ENCODE measurements around the gene CYP2W1. TPM values are rescaled to one million over a fixed set of nuclear protein-coding genes. Genes with fewer than 3 reads are reported as not detected.

CYP2W1 gene
- polyA plus RNA-seq, 1 donor (not counting 4 experiments of a cell fraction or from before 2014, with no cell fraction given), result 0.05 TPM

DNA sequence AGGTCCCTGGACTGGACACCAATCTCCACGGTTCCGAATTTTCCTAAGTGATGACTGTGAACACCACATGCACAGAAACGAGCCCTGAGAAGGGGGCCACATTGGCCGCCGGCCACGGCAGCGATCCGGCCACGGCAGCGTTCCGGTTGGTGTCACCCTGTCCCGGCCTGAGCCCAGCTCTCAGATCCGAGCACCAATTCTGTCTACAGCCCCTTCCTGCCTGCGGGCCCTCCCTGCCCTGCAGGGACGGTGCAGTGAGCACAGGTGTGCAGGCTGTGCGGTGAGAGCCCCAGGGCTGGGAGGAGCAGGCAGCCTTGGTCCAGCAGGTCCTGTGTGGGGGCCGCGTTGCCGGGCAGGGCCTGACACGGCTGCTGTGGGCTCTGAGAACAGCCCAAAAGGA lies 31.7 kb downstream of the CYP2W1 start:
- Histone ChIP-seq H3K4me1 (ENCODE audit: control insufficient read depth, extremely low read depth, insufficient read depth, low read length) (peaks cover 8% of the 10 kb centered on the region), H2AFZ (ENCODE audit: control insufficient read depth, low read length) (no peak overlapping the region), H3K4me2 (ENCODE audit: control insufficient read depth, extremely low read depth, insufficient read depth, low read depth, low read length) (no peak overlapping the region), H3K9me1 (ENCODE audit: control insufficient read depth, extremely low read depth, insufficient read depth, low read length) (no peaks in the 10 kb centered on the region), H3K27ac (ENCODE audit: control insufficient read depth, insufficient read depth, low read length) (no peak overlapping the region), H4K20me1 (ENCODE audit: control insufficient read depth, extremely low read depth, insufficient read depth, low read length) (peaks cover 14% of the 10 kb centered on the region), H3K4me3 (ENCODE audit: control insufficient read depth in 2 of 3, extremely low read depth in 1 of 3, insufficient read depth in 2 of 3, low read depth in 1 of 3, low read length in 3 of 3) (no peak overlapping the region), H3K79me2 (ENCODE audit: control insufficient read depth, insufficient read depth, low read length) (peaks cover 12% of the 10 kb centered on the region), H3K36me3 (ENCODE audit: control insufficient read depth in 2 of 2, extremely low read depth in 1 of 2, insufficient read depth in 2 of 2, low read length in 2 of 2) (no peaks in the 10 kb centered on the region), H3K27me3 (ENCODE audit: control insufficient read depth, extremely low read depth, insufficient read depth, low read length) (no peaks in the 10 kb centered on the region), H3K9me3 (ENCODE audit: control insufficient read depth, low read depth, low read length) (no peaks in the 10 kb centered on the region), H3K9ac (ENCODE audit: control insufficient read depth, extremely low read depth, insufficient read depth, low read length) (no peak overlapping the region)
- no peak for TF ChIP-seq EZH2 (IDR thresholded peaks at IDR 0.05; ENCODE audit: low read length)
- TF ChIP-seq, protein P1, sequence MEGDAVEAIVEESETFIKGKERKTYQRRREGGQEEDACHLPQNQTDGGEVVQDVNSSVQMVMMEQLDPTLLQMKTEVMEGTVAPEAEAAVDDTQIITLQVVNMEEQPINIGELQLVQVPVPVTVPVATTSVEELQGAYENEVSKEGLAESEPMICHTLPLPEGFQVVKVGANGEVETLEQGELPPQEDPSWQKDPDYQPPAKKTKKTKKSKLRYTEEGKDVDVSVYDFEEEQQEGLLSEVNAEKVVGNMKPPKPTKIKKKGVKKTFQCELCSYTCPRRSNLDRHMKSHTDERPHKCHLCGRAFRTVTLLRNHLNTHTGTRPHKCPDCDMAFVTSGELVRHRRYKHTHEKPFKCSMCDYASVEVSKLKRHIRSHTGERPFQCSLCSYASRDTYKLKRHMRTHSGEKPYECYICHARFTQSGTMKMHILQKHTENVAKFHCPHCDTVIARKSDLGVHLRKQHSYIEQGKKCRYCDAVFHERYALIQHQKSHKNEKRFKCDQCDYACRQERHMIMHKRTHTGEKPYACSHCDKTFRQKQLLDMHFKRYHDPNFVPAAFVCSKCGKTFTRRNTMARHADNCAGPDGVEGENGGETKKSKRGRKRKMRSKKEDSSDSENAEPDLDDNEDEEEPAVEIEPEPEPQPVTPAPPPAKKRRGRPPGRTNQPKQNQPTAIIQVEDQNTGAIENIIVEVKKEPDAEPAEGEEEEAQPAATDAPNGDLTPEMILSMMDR (optimal IDR thresholded peaks at IDR 0.05 in 1 of 3, IDR thresholded peaks at IDR 0.05 in 1 of 3, conservative IDR thresholded peaks at IDR 0.05 in 1 of 3; ENCODE audit: extremely low read depth in 1 of 3, insufficient read depth in 2 of 3, low read length in 3 of 3), result no peak
- DNase-seq (ENCODE audit: low read depth, low spot score) (no peak), FAIRE-seq (no peak)
- dilution Hi-C loops (cut with MboI; ENCODE audit: extremely low pct_ligation_motif_present, low sequenced_read_pairs), result no loop called here

DNA sequence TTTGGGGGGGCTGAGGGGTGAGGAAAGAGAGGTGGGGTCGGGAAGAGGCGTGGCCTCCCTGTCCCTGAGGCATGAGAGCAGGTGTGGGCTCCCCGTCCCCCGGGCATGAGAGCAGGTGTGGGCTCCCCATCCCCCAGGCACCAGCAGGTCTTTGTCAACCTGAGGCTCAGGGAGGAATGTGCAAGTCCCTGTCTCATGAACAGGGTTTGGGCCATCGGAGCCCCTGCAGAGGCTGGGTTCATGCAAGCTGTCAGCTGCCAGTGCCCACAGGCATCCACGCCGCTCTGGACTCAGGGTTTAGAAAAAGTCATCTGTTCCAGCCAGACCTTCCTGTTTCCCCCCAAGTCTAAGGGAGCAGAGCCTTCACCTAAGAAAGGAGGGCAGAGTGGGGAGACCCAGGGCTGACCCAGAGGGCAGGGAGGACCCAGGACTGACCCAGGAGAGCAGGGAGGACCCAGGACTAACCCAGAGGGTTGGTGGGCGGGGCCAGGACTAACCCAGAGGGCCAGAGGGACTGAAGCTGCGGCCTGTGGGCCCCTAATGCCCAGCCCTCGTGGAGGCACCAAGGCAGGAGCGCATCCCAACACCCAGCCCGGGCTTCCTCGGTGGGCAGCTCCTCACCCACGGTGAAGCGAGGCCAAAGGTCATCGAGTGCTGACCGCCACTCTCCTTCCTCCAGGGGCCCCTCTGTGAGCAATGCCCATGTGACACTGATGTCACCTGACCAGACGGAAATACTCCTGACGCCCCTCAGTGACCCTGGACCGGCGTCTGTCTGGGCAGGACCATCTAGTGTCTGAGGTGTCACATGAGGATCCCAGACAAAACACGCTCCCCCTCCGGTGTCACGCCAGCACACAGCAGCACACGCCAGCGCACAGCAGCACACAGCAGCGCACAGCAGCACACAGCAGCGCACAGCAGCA lies 32.5 kb downstream of the CYP2W1 start:
- Histone ChIP-seq H3K4me1 (ENCODE audit: control insufficient read depth, extremely low read depth, insufficient read depth, low read length) (peaks cover 8% of the 10 kb centered on the region), H3K9me1 (ENCODE audit: control insufficient read depth, extremely low read depth, insufficient read depth, low read length) (no peaks in the 10 kb centered on the region), H3K36me3 (ENCODE audit: control insufficient read depth in 2 of 2, extremely low read depth in 1 of 2, insufficient read depth in 2 of 2, low read length in 2 of 2) (no peaks in the 10 kb centered on the region), H3K27me3 (ENCODE audit: control insufficient read depth, extremely low read depth, insufficient read depth, low read length) (no peaks in the 10 kb centered on the region), H3K9ac (ENCODE audit: control insufficient read depth, extremely low read depth, insufficient read depth, low read length) (no peak overlapping the region), H3K79me2 (ENCODE audit: control insufficient read depth, insufficient read depth, low read length) (peaks cover 13% of the 10 kb centered on the region), H4K20me1 (ENCODE audit: control insufficient read depth, extremely low read depth, insufficient read depth, low read length) (peaks cover 14% of the 10 kb centered on the region), H2AFZ (ENCODE audit: control insufficient read depth, low read length) (no peak overlapping the region), H3K4me2 (ENCODE audit: control insufficient read depth, extremely low read depth, insufficient read depth, low read depth, low read length) (no peak overlapping the region), H3K27ac (ENCODE audit: control insufficient read depth, insufficient read depth, low read length) (no peak overlapping the region), H3K4me3 (ENCODE audit: control insufficient read depth in 2 of 3, extremely low read depth in 1 of 3, insufficient read depth in 2 of 3, low read depth in 1 of 3, low read length in 3 of 3) (no peak overlapping the region), H3K9me3 (ENCODE audit: control insufficient read depth, low read depth, low read length) (no peaks in the 10 kb centered on the region)
- dilution Hi-C loops (cut with MboI; ENCODE audit: extremely low pct_ligation_motif_present, low sequenced_read_pairs), result no loop called here
- TF ChIP-seq, protein P1 (optimal IDR thresholded peaks at IDR 0.05 in 1 of 3, IDR thresholded peaks at IDR 0.05 in 1 of 3, conservative IDR thresholded peaks at IDR 0.05 in 1 of 3; ENCODE audit: extremely low read depth in 1 of 3, insufficient read depth in 2 of 3, low read length in 3 of 3), result no peak
- TF ChIP-seq EZH2 (IDR thresholded peaks at IDR 0.05; ENCODE audit: low read length), result no peak
- DNase-seq (ENCODE audit: low read depth, low spot score), result no peak
- no peak for FAIRE-seq
